ENCODE data around the gene C3orf70. TPM values are rescaled to one million over a fixed set of nuclear protein-coding genes. Genes with fewer than 3 reads are reported as not detected.

The C3orf70 gene
- total and polyA plus RNA-seq, 2 of the 8 experiments (the other 6 are each of a cell fraction or from before 2014, with no cell fraction given), result 1.7 to 2.0 TPM

DNA sequence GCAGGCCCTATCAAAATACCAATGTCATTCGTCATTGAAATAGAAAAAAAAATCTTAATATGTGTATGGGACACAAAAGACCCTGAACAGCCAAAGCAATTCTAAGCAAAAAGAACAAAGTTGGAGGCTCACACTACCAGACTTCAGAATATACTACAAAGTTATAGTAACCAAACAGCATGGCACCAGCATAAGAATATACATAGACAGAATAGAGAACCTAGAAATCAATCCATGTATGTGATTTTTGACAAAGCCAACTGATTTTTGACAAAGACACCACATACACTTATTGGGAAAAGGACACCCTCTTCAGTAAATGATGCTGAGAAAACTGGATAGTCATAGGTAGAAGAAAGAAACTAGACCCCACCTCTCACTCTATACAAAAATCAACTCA, 95.0 kb downstream of the C3orf70 start:
- Histone ChIP-seq H4K5ac (ENCODE audit: insufficient read length, low read depth, low read length) (no peak overlapping the region), H2AK5ac (ENCODE audit: low read depth, low read length) (no peak overlapping the region), H4K91ac (replicated peaks; ENCODE audit: insufficient read length, low read length) (no peak overlapping the region), H3K36me3 (ENCODE audit: control insufficient read depth in 2 of 4, insufficient read depth in 4 of 4, low read length in 3 of 4) (no peaks in the 10 kb centered on the region), H2BK12ac (ENCODE audit: low read depth, low read length) (no peak overlapping the region), H3K79me1 (ENCODE audit: low read depth, low read length) (no peaks in the 10 kb centered on the region), H3K23me2 (ENCODE audit: low read depth, low read length) (no peaks in the 10 kb centered on the region), H3K4me3 (ENCODE audit: extremely low read depth in 1 of 4, insufficient read depth in 2 of 4, low read depth in 3 of 4, low read length in 4 of 4) (no peak overlapping the region), H3K27ac (ENCODE audit: low read depth, low read length) (no peak overlapping the region), H2BK5ac (ENCODE audit: low read depth, low read length) (no peak overlapping the region), H3K4ac (replicated peaks; ENCODE audit: insufficient read length, low read depth, low read length) (no peak overlapping the region), H2BK15ac (ENCODE audit: low read length) (no peak overlapping the region), H3K14ac (ENCODE audit: insufficient read length) (no peak overlapping the region), H2AFZ (ENCODE audit: low read length) (no peak overlapping the region), H4K20me1 (replicated peaks in 1 of 2; ENCODE audit: control insufficient read depth in 1 of 2, insufficient read depth in 2 of 2, low read length in 2 of 2) (no peaks in the 10 kb centered on the region), H3K4me1 (replicated peaks in 1 of 4; ENCODE audit: control insufficient read depth in 3 of 4, insufficient read depth in 4 of 4, low read length in 3 of 4) (no peaks in the 10 kb centered on the region), H3K4me2 (ENCODE audit: insufficient read depth in 1 of 2, low read depth in 2 of 2, low read length in 2 of 2) (no peak overlapping the region), H3K9me3 (ENCODE audit: insufficient read depth in 2 of 2, low read depth in 1 of 2, low read length in 1 of 2) (peaks cover 10 to 14% of the 10 kb centered on the region in 2 experiments; a peak in 3 of 4 replicates), H3K79me2 (ENCODE audit: control insufficient read depth in 1 of 2, insufficient read depth in 2 of 2, low read length in 2 of 2) (no peaks in the 10 kb centered on the region), H2BK120ac (replicated peaks; ENCODE audit: low read depth, low read length) (no peak overlapping the region), H2BK20ac (ENCODE audit: low read length) (no peak overlapping the region), H3K9ac (replicated peaks in 1 of 4; ENCODE audit: extremely low read depth in 1 of 4, low read depth in 3 of 4, low read length in 3 of 4) (no peak overlapping the region), H3K27me3 (replicated peaks in 1 of 4; ENCODE audit: control insufficient read depth in 3 of 4, extremely low read depth in 1 of 4, insufficient read depth in 3 of 4, low read length in 3 of 4) (no peaks in the 10 kb centered on the region), H3K18ac (ENCODE audit: extremely low read depth, low read length) (no peak overlapping the region), H4K8ac (ENCODE audit: extremely low read depth, insufficient read depth, low read length) (no peak overlapping the region), H3K23ac (ENCODE audit: insufficient read length) (no peak overlapping the region), H3K56ac (replicated peaks; ENCODE audit: insufficient read length, low read depth, low read length) (no peak overlapping the region)
- WGBS, 2 experiments (ENCODE audit: extremely low coverage in 1 of 2, insufficient coverage in 1 of 2, insufficient read length in 1 of 2, insufficient replicate concordance in 2 of 2, low coverage in 1 of 2, low lambda C conversion rate in 2 of 2, missing lambda C conversion rate in 1 of 2), result 81% methylated on average over 1 of the region's 1 CpG; no CpG with 5 or more reads in 1 of the 2 experiments
- FAIRE-seq (no peak), DNase-seq (ENCODE audit: low read depth in 1 of 2, low spot score in 2 of 2) (no peak)
- ChIA-PET CTCF (ENCODE audit: partially characterized antibody) (interaction anchor here (0.8 to 1.3 kb wide), 2 partner anchors 12 to 14 kb away, joined by 3 read pairs; no protein-coding TSS in a partner anchor), POLR2A (ENCODE audit: partially characterized antibody) (no interaction called here)
- TF ChIP-seq RAD21 (IDR thresholded peaks at IDR 0.05 in 1 of 2, conservative IDR thresholded peaks at IDR 0.05 in 1 of 2; ENCODE audit: low read depth in 2 of 2, low read length in 2 of 2) (no peak), SP2 (IDR thresholded peaks at IDR 0.05; ENCODE audit: low read length) (no peak)
